ENCODE results near the gene SLC9A9.
"Not testable (repeated sequence)": the region's sequence is repeated elsewhere in the genome, so short reads cannot be mapped to it uniquely, and the experiment has no call there.

Gene SLC9A9

DNA sequence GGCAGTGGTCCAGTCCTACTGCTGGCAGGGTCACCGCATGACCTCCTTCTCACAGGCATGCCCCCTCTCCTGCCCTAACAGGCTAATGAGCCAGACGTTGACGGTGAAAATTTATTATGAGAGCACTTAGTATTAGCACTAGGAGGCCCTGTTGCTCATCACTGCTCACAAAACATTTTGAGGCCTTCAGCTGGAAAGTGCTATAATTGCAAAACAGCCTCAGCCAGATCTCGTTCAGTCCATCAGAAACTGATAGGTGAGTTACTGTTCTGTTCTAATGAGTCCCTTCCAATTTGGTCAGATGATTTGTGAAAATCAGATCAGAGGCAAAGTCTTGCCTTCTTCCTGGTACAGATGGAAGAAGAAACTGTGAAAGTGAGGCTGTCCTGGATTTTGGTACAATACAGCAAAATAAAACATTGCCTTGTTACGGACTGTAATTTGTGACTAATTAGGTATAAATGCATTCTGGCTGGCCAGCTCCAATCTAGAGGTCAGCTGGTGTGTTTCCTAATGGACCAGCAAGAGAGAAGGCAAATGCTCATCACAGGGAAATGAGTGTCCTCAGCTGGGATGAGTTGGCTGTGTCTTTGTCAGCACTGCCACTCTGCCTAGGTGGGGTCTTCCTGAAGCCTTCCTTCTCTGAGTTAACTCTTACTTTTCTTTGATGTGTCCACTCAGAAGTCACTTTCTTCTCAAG lies 411.9 kb downstream of the SLC9A9 start:
- TF ChIP-seq, protein P1, sequence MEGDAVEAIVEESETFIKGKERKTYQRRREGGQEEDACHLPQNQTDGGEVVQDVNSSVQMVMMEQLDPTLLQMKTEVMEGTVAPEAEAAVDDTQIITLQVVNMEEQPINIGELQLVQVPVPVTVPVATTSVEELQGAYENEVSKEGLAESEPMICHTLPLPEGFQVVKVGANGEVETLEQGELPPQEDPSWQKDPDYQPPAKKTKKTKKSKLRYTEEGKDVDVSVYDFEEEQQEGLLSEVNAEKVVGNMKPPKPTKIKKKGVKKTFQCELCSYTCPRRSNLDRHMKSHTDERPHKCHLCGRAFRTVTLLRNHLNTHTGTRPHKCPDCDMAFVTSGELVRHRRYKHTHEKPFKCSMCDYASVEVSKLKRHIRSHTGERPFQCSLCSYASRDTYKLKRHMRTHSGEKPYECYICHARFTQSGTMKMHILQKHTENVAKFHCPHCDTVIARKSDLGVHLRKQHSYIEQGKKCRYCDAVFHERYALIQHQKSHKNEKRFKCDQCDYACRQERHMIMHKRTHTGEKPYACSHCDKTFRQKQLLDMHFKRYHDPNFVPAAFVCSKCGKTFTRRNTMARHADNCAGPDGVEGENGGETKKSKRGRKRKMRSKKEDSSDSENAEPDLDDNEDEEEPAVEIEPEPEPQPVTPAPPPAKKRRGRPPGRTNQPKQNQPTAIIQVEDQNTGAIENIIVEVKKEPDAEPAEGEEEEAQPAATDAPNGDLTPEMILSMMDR (IDR thresholded peaks at IDR 0.05; ENCODE audit: low read depth, low read length, missing control alignments), result no peak
- no peak for DNase-seq (ENCODE audit: extremely low read depth, low read depth)

DNA sequence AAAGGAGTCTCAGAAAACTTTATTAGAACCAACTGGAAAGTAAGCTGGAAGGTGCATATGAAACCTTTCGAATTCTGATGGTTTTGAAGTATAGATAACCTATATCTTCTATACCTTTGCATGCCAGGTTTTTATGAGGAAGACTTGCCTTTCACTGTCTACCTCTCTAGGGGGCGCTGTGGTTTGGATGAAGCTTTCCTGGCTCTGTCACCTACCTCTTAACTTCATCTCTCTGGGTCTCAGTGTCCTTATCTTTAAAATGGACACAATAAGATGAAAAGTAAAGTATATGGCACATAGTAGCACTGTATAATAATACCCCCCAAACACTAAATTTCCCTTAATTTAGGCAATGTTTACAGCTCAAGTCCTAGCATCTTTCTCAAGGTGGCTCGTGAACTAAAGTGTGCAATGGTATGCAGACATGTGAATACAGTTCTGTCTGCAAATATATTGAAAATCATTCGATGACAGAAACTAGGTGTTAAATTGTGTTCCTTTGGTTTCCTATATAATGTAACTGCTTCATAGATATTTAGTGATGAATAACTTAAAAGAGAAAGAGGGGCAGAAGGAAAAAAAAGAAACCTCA lies 414.4 kb downstream of the SLC9A9 start:
- no peak for DNase-seq (ENCODE audit: extremely low read depth, low read depth)
- no peak overlapping the region for H3K4me3 ChIP-seq (replicated peaks; ENCODE audit: low read depth, low read length)
- TF ChIP-seq, protein P1 (IDR thresholded peaks at IDR 0.05; ENCODE audit: low read depth, low read length, missing control alignments), result peak; percentile 59

More for the DNA sequence above, 411.9 kb downstream of the SLC9A9 start:
- no peak overlapping the region for H3K4me3 ChIP-seq (replicated peaks; ENCODE audit: low read depth, low read length)

GRCh38 chr3:143431298-143431697 lies 417.0 kb downstream of the SLC9A9 start:
- not testable (repeated sequence) for H3K4me3 ChIP-seq (replicated peaks; ENCODE audit: low read depth, low read length); DNase-seq (ENCODE audit: extremely low read depth, low read depth)

- no peak for DNase-seq (ENCODE audit: extremely low read depth, low read depth)
- TF ChIP-seq, protein P1 (IDR thresholded peaks at IDR 0.05; ENCODE audit: low read depth, low read length, missing control alignments), result no peak
Measured at GRCh38 chr3:143430568-143430967, 417.7 kb downstream of the SLC9A9 start.

GRCh38 chr3:143429628-143430514 lies 418.4 kb downstream of the SLC9A9 start:
- TF ChIP-seq, protein P1 (IDR thresholded peaks at IDR 0.05; ENCODE audit: low read depth, low read length, missing control alignments), result no peak
- DNase-seq (ENCODE audit: extremely low read depth, low read depth), result no peak
- H3K4me3 ChIP-seq (replicated peaks; ENCODE audit: low read depth, low read length), result no peak overlapping the region

More at GRCh38 chr3:143430568-143430967, 417.7 kb downstream of the SLC9A9 start:
- no peak overlapping the region for H3K4me3 ChIP-seq (replicated peaks; ENCODE audit: low read depth, low read length)

GRCh38 chr3:143428294-143428693 lies 420.0 kb downstream of the SLC9A9 start:
- TF ChIP-seq, protein P1 (IDR thresholded peaks at IDR 0.05; ENCODE audit: low read depth, low read length, missing control alignments), result no peak
- DNase-seq (ENCODE audit: extremely low read depth, low read depth), result no peak
- no peak overlapping the region for H3K4me3 ChIP-seq (replicated peaks; ENCODE audit: low read depth, low read length)

DNA sequence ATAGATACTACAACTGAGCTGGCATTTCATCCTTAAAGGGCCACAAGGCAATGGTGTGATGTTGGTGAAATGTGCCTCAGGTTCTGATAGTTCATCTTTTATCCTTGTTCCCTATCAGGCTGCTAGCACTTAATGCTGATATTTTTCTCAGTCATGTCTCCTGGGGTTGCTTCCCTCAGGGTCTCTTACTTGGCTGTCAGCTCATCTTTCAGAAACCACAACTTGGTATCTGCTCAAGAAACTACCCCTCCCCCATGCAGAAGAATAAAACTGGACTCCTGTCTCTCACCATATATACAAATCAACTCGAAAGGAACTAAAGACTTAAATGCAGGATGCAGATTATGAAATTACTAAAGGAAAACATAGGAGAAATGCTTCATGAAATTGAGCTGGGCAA lies 420.6 kb downstream of the SLC9A9 start:
- H3K4me3 ChIP-seq (replicated peaks; ENCODE audit: low read depth, low read length), result no peak overlapping the region

More for the DNA sequence above, 420.6 kb downstream of the SLC9A9 start:
- TF ChIP-seq, protein P1 (IDR thresholded peaks at IDR 0.05; ENCODE audit: low read depth, low read length, missing control alignments), result no peak
- DNase-seq (ENCODE audit: extremely low read depth, low read depth), result no peak

All from HFF-Myc (cell line).